CD1c-positive myeloid dendritic cell (primary cell): ENCODE measurements around the gene INSL3.
"Not testable (repeated sequence)": the region's sequence is repeated elsewhere in the genome, so short reads cannot be mapped to it uniquely, and the experiment has no call there.

Experiments used
- DNase-seq: peaks from one replicate; pipeline ENCODE4 v3.0.0-alpha.2; 2016; ENCODE audit errors: extremely low spot score

The INSL3 gene

DNA sequence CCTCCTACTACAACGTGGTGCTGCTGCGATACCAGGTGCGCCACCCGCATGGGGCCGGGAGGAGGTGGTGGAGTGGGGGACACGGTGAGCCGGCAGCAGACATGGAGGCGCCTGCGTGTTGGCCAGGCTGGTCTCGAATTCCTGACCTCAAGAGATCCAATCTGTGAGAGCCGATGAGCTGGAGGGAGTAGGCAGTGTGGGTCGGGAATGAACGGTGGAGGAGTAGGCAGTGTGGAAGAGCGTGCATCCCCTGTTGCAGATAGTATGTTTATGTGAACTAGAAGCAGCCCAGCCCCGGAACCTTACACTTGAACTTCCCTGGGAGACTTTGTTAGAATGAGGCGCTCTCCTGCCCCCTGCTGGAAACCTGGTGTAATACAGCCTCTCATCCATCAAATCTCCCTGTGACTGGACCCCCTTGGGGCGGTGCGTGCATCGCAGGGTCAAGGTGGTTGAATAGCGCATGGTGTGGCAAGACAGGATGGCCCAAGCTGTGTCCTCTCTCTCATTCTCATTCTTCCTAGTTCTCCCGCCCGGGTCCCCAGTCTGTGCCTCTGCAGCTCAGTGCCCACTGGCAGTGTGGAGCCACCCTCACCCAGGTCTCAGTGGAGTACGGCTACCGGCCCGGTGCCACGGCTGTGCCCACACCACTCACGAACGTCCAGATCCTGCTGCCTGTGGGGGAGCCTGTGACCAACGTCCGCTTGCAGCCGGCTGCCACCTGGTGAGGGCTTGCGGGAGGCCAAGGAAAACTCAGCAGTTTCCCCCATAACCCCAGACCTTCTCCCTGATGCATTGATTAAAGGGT lies 36.9 kb downstream of the INSL3 start:
- DNase-seq, result peak; percentile 79

DNA sequence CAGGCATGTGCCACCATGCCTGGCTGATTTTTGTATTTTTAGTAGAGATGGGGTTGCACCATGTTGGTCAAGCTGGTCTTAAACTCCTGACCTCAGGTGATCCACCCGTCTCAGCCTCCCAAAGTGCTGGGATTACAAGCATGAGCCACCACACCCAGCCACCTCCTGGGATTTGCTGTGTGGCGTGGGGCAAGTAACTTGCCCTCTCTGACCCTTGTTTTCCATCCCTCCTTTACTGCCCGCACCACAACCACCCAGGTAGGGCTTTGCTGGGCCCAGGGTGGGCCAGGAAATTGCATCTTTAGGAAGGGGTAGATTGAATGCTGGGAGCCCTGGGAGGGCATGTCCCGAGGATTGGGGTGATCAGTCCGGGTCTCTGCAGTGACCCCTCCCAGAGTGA lies 37.6 kb downstream of the INSL3 start:
- DNase-seq, result not testable (repeated sequence)

GRCh38 chr19:17780781-17781180 lies 40.5 kb downstream of the INSL3 start:
- no peak for DNase-seq

DNA sequence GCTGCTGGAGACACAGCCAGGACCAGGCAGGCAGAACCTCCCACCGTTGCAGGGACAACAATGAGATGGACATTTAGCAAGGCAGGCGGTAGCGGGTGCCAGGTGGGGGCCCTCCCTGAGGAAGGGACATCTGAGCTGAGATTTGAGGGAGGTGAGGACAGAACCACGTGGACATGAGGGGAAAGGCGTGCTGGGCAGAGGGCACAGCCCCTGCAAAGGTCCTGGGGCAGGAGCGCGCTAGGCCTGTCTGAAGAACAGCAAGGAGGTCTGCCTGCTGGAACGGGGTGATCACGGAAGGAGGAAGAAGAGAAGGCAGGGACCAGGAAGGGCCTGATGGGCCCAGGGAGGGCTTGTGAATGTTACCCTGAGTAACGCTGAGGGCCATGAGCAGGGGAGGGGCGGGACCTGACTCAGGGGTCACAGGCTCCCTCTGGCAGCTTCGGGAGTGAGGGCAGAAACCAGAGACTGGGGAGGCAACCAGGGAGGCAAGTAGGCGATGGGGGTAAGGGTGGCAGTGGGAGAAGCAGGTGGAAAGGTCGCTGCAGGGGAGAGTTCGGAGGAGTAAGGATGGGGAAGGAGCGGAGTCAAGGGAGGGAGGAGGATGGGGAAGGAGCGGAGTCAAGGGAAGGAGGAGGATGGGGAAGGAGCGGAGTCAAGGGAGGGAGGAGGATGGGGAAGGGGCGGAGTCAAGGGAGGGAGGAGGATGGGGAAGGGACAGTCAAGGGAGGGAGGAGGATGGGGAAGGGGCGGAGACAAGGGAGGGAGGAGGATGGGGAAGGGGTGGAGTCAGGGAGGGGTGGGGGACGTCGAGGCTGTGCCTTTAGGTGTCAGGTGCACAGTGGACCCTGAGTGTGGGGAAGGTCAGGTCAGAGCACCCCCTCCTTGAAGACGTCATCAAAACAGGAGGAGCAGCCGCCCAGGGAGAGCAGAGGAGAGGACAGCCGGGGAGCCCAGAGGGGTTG lies 42.1 kb downstream of the INSL3 start:
- DNase-seq, result peak; percentile 87

DNA sequence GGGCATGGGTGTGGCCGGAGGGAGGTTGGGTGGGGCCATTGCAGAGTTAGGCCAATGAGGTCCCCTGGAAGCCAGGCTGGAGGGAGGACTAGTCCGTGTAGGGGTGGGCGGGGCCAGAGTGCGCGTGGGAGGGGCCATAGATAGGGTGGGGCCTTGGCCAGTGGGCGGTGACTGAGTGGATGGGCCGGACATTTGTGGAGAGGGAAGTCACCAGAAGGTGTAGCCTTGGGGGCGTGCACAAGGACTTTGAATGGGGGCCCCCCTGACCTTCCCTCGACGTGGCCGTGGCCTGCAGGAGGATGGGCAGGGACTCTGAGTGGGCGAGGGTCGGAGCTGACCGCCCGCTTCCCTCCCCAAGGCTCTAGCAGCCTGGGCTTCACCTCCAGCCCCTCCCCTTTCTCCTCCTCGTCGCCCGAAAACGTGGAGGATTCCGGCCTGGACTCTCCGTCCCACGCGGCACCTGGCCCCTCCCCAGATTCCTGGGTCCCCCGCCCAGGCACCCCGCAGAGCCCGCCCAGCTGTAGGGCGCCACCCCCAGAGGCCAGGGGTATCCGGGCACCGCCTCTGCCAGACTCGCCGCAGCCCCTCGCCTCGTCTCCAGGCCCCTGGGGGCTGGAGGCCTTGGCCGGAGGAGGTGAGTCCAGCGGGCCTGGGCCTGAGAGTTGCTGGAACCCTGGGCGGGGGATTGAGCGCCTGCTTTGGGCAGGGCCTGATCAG lies 42.9 kb downstream of the INSL3 start:
- DNase-seq, result peak; percentile 88

- DNase-seq, result not testable (repeated sequence)
These were observed 43.5 kb downstream of the INSL3 start for GRCh38 chr19:17777840-17778239.

DNA sequence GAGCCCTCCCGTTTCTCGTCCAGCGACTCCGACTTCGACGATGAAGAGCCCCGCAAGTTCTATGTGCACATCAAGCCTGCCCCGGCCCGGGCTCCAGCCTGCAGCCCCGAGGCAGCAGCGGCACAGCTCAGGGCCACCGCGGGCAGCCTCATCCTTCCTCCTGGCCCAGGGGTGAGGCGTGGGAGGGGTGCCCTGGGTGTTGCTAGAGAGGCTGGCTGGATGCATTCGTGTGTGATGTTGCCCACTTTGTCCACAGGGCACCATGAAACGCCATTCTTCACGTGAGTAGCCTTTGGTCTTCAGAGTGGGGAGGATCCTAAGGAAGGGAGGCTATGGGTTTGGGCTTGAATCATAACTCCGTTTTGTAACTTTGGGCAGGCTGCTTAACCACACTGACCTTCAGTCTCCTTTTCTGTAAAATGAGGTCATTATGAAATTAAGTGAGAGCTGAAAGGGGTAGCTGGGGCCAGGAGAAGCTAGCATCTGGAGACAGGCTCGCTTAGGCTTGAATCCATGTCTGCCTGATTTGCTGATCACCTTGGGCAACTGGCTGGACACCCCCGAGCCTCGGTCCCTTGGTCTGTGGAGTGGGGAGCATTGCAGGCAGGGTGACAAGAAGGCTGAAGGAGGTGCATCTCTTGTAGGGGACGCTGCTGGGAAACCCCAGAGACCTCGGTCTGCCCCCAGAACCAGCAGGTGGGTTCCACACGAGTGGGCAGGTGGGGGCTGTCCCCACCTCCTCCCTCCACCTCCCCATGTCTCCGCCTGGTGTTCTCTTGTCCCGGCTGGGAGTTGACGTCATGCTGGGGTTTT lies 45.1 kb downstream of the INSL3 start:
- peak; percentile 80 for DNase-seq

- peak; percentile 59 for DNase-seq
These were observed 45.9 kb downstream of the INSL3 start for GRCh38 chr19:17775245-17775927.

GRCh38 chr19:17772172-17772571 lies 49.1 kb downstream of the INSL3 start:
- DNase-seq, result peak; percentile 35

GRCh38 chr19:17770613-17771012 lies 50.7 kb downstream of the INSL3 start:
- no peak for DNase-seq

DNA sequence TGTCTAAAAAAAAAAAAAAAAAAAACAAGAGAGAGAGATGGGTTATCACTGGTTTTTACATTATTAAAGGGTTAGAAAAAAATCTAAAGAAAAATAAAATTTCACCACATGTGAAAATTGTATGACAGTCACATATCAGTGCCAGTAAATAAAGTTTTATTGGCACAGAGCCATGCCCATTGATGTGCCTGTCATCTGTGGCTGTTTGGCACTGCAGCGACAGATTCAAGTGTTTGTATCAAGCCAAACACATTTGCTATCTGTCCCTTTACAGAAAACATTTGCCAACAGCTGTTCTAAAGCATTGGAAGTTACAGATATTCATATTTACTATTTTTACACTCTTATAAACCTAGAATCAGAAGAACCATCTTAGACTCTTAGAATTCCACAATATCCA lies 53.8 kb downstream of the INSL3 start:
- no peak for DNase-seq

DNA sequence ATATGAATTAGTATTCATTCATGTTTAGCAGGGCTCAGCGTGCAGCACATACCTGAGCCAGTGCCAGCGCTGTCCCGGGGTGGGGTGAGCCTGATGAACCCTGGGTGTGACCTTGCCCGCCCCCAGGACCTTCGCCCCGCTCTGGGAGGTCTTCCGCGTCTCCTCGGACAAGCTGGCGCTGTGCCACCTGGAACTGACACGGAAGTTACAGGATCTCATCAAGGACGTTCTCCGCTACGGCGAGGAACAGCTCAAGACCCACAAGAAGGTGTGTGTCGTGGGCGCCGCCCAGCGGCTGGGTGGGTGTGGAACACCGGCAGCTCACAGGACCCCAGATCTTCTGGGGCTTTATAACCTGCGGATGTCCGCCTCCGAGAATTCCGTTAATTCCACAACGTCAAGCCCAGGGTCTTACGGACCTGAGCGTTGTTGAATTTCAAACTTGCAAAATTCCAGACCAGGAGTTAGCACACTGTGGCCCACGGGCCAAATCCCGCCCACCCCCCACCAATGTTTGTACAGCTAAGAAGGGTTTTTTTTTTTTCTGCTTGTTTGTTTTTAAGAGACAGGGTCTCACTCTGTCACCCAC lies 54.7 kb downstream of the INSL3 start:
- DNase-seq, result peak; percentile 77
